Liver (tissue), 9 donors: ENCODE measurements around the gene PWWP2B. TPM values are rescaled to one million over a fixed set of nuclear protein-coding genes. Genes with fewer than 3 reads are reported as not detected.

Experiments used
- DNase-seq: peaks from one replicate; pipeline ENCODE4 v3.0.0-alpha.2; 2017; ENCODE audit warnings: low spot score
- H3K27ac ChIP-seq, 2 donors: one replicate each; pipeline ENCODE4 v1.7.0; 2013; ENCODE audit warnings: inconsistent platforms in 2 of 2, low read length in 2 of 2, control low read depth in 1 of 2, low read depth in 1 of 2, mild to moderate bottlenecking in 1 of 2
- H3K27me3 ChIP-seq, 4 donors: one replicate each; pipeline versions ENCODE4 v1.6.1 to v1.7.0; 2013; ENCODE audit warnings: low read length in 3 of 4, inconsistent platforms in 1 of 4, mild to moderate bottlenecking in 1 of 4, moderate library complexity in 1 of 4; ENCODE audit not compliant: control insufficient read depth in 4 of 4, insufficient read depth in 4 of 4
- H3K36me3 ChIP-seq, 4 donors: one replicate each; pipeline versions ENCODE4 v1.6.1 to v1.7.0; 2013; ENCODE audit warnings: low read length in 3 of 4, mild to moderate bottlenecking in 3 of 4, low read depth in 1 of 4, moderate library complexity in 1 of 4; ENCODE audit not compliant: control insufficient read depth in 4 of 4, insufficient read depth in 3 of 4
- H3K4me1 ChIP-seq, 4 donors: one replicate each; pipeline versions ENCODE4 v1.6.1 to v1.7.0; 2013; ENCODE audit warnings: low read length in 3 of 4, mild to moderate bottlenecking in 3 of 4, moderate library complexity in 1 of 4; ENCODE audit not compliant: control insufficient read depth in 4 of 4, insufficient read depth in 4 of 4
- H3K4me3 ChIP-seq, 3 donors: one replicate each; pipeline versions ENCODE4 v1.6.1 to v1.7.0; 2013; ENCODE audit warnings: low read length in 3 of 3, control low read depth in 1 of 3, low read depth in 1 of 3, mild to moderate bottlenecking in 1 of 3
- H3K9ac ChIP-seq, 2 donors: one replicate each; pipeline ENCODE4 v1.7.0; 2013; ENCODE audit warnings: low read length in 2 of 2, mild to moderate bottlenecking in 2 of 2, moderate library complexity in 2 of 2, control low read depth in 1 of 2, low read depth in 1 of 2
- H3K9me3 ChIP-seq, 4 donors: one replicate each; pipeline versions ENCODE4 v1.6.1 to v1.7.0; 2013; ENCODE audit warnings: low read length in 3 of 4; ENCODE audit not compliant: control insufficient read depth in 4 of 4
- CTCF ChIP-seq: fragments of 150-350 bp; IDR thresholded peaks from 2 replicates; pipeline ENCODE4 v1.5.1; 2017; ENCODE audit warnings: improper control_type of control experiment, low read depth, low read length; ENCODE audit not compliant: missing input control
- FOXA1 ChIP-seq: IDR thresholded peaks from 2 replicates; pipeline ENCODE4 v1.6.1; 2016; ENCODE audit warnings: antibody characterized with exemption
- HNF4A ChIP-seq, 2 donors: conservative IDR thresholded peaks; 2 replicates each; pipeline ENCODE4 v1.6.1; 2016; ENCODE audit warnings: antibody characterized with exemption in 2 of 2, mild to moderate bottlenecking in 2 of 2
- HNF4G ChIP-seq: IDR thresholded peaks from 2 replicates; pipeline ENCODE4 v1.6.1; 2016; ENCODE audit warnings: antibody characterized with exemption
- JUND ChIP-seq, 2 donors: IDR thresholded peaks; 2 replicates each; pipeline ENCODE4 v1.6.1; 2016; ENCODE audit warnings: antibody characterized with exemption in 2 of 2
- MAX ChIP-seq: IDR thresholded peaks from 2 replicates; pipeline ENCODE4 v1.6.1; 2016; ENCODE audit warnings: antibody characterized with exemption
- NR2F2 ChIP-seq: IDR thresholded peaks from 2 replicates; pipeline ENCODE4 v1.6.1; 2016; ENCODE audit warnings: antibody characterized with exemption
- RAD21 ChIP-seq, 2 donors: IDR thresholded peaks; 2 replicates each; pipeline ENCODE4 v1.6.1; 2016; ENCODE audit warnings: antibody characterized with exemption in 2 of 2, mild to moderate bottlenecking in 2 of 2
- RXRA ChIP-seq, 2 donors: IDR thresholded peaks; 2 replicates each; pipeline ENCODE4 v1.6.1; 2017 to 2018; ENCODE audit warnings: antibody characterized with exemption in 2 of 2, mild to moderate bottlenecking in 1 of 2
- SP1 ChIP-seq: IDR thresholded peaks from 2 replicates; pipeline ENCODE4 v1.6.1; 2018; ENCODE audit warnings: antibody characterized with exemption, mild to moderate bottlenecking
- YY1 ChIP-seq: IDR thresholded peaks from 2 replicates; pipeline ENCODE4 v1.6.1; 2016; ENCODE audit warnings: antibody characterized with exemption, mild to moderate bottlenecking
- WGBS: extraction: QIAGEN DNeasy Blood & Tissue Kit; methylation state at CpG from one replicate; pipeline ENCODE4 v1.1.7; 2013; 5-methylcytosine and 5-hydroxymethylcytosine counted together
- polyA plus RNA-seq, 2 donors: library from polyadenylated mRNA; stranded (reverse) in 1 of 2; unstranded in 1 of 2; fragments of 200-250 nt in 1 of 2; fragments of >200 nt in 1 of 2; fragmentation: Nextera tagmentation in 1 of 2; extraction: Ambion mirVana in 1 of 2; gene quantifications; one replicate each; pipeline versions ENCODE4 v1.2.1 to v1.2.3, GENCODE V29; 2013 to 2015
- total RNA-seq, 2 donors: library from RNA; depleted of rRNA; stranded (reverse); fragments of >200 nt; gene quantifications; one replicate each; pipeline ENCODE4 v1.2.3, GENCODE V29; 2014
- donor health status: healthy.
- donor health status: healthy.
- donor health status: healthy.
- donor health status: healthy.
- donor health status: healthy.

PWWP2B gene
- total and polyA plus RNA-seq, 4 donors: 0.75 to 4.2 (median 3.6) TPM

GRCh38 chr10:132374176-132374575, 22.8 kb upstream of the PWWP2B start:
- DNase-seq: no peak
- Histone ChIP-seq H3K27me3 (no peaks in the 10 kb centered on the region), H3K9me3 (no peaks in the 10 kb centered on the region), H3K36me3 (no peaks in the 10 kb centered on the region), H3K9ac (no peak overlapping the region), H3K4me3 (no peak overlapping the region), H3K4me1 (no peaks in the 10 kb centered on the region), H3K27ac (no peak overlapping the region)
- TF ChIP-seq HNF4G: no peak
- 89% methylated on average over 8 of the region's 8 CpGs for WGBS

- no peaks in the 10 kb centered on the region for H3K4me1 ChIP-seq
- no peak for TF ChIP-seq HNF4G
- no peak for TF ChIP-seq SP1
- no peak for TF ChIP-seq RXRA (IDR thresholded peaks at IDR 0.05)
- TF ChIP-seq JUND (IDR thresholded peaks at IDR 0.05): no peak
- no peak for TF ChIP-seq NR2F2
- no peak for TF ChIP-seq HNF4A (conservative IDR thresholded peaks at IDR 0.05)
- no peak for TF ChIP-seq FOXA1
- no peak for DNase-seq
- H3K9me3 ChIP-seq: no peaks in the 10 kb centered on the region
- no peak overlapping the region for H3K4me3 ChIP-seq
- H3K27ac ChIP-seq: no peak overlapping the region
- no peak overlapping the region for H3K9ac ChIP-seq
- WGBS: 92% methylated on average over 14 of the region's 14 CpGs
- H3K27me3 ChIP-seq: no peaks in the 10 kb centered on the region
- H3K36me3 ChIP-seq: no peaks in the 10 kb centered on the region
Observed at GRCh38 chr10:132374612-132375011, 22.4 kb upstream of the PWWP2B start.

GRCh38 chr10:132375116-132375794, 21.7 kb upstream of the PWWP2B start:
- no peak overlapping the region for H3K4me3 ChIP-seq
- WGBS: 92% methylated on average over 26 of the region's 26 CpGs
- no peak for DNase-seq

More at GRCh38 chr10:132375116-132375794, 21.7 kb upstream of the PWWP2B start:
- TF ChIP-seq YY1 (no peak), CTCF (no peak), MAX (no peak), RAD21 (IDR thresholded peaks at IDR 0.05) (no peak), FOXA1 (no peak), SP1 (no peak)
- Histone ChIP-seq H3K9ac (no peak overlapping the region), H3K36me3 (no peaks in the 10 kb centered on the region), H3K9me3 (no peaks in the 10 kb centered on the region), H3K27ac (no peak overlapping the region), H3K27me3 (no peaks in the 10 kb centered on the region), H3K4me1 (no peaks in the 10 kb centered on the region)
